CD4-positive, alpha-beta memory T cell (primary cell): ENCODE results near the gene DIAPH1. TPM values are rescaled to one million over a fixed set of nuclear protein-coding genes. Genes with fewer than 3 reads are reported as not detected.

Experiments
- CTCF ChIA-PET: fragments of 350-600 bp; sonication (Branson Sonifier 250); formaldehyde crosslinking; loops from one replicate; lab custom pipeline; 2021; ENCODE audit warnings: inconsistent platforms; ENCODE audit not compliant: partially characterized antibody; lab: Charles Lee
- POLR2A ChIA-PET: fragments of 350-600 bp; sonication (Branson Sonifier 250); formaldehyde crosslinking; loops from one replicate; lab custom pipeline; 2021; ENCODE audit not compliant: partially characterized antibody; lab: Charles Lee
- DNase-seq, 5 donors: peaks; one replicate each; pipeline versions ENCODE4 v3.0.0 to v3.0.0-alpha.2; 2020 to 2022; ENCODE audit warnings: mixed read lengths in 1 of 5
- H3K27ac ChIP-seq: one replicate; pipeline ENCODE4 v1.7.0; 2013; ENCODE audit warnings: low read depth, low read length
- H3K27me3 ChIP-seq: 2 replicates; pipeline ENCODE4 v1.7.0; 2013; ENCODE audit warnings: mild to moderate bottlenecking, low read length, moderate library complexity; ENCODE audit not compliant: insufficient read depth
- H3K36me3 ChIP-seq: 2 replicates; pipeline ENCODE4 v1.7.0; 2013; ENCODE audit warnings: mild to moderate bottlenecking, low read length, moderate library complexity; ENCODE audit not compliant: insufficient read depth
- H3K4me1 ChIP-seq: 2 replicates; pipeline ENCODE4 v1.7.0; 2013; ENCODE audit warnings: mild to moderate bottlenecking, low read length, moderate library complexity; ENCODE audit not compliant: insufficient read depth
- H3K4me3 ChIP-seq, 2 donors: one replicate each; pipeline ENCODE4 v1.7.0; 2013; ENCODE audit warnings: low read length in 2 of 2, mild to moderate bottlenecking in 1 of 2
- H3K9me3 ChIP-seq, 2 donors: one replicate each; pipeline ENCODE4 v1.7.0; 2013; ENCODE audit warnings: low read length in 2 of 2, control low read depth in 1 of 2; ENCODE audit not compliant: control insufficient read depth in 1 of 2
- H3K27ac Mint-ChIP-seq, 7 donors: one replicate each; pipeline ENCODE4 v1.8.0; 2020 to 2021; ENCODE audit warnings: mixed read lengths in 7 of 7, mild to moderate bottlenecking in 6 of 7, inconsistent platforms in 3 of 7, moderate library complexity in 3 of 7
- H3K27me3 Mint-ChIP-seq, 2 donors: one replicate each; pipeline ENCODE4 v1.8.0; 2020 to 2021; ENCODE audit warnings: mixed read lengths in 2 of 2
- H3K36me3 Mint-ChIP-seq, 2 donors: one replicate each; pipeline ENCODE4 v1.8.0; 2020 to 2021; ENCODE audit warnings: mixed read lengths in 2 of 2, inconsistent platforms in 1 of 2, mild to moderate bottlenecking in 1 of 2
- H3K4me1 Mint-ChIP-seq, 4 donors: one replicate each; pipeline ENCODE4 v1.8.0; 2020 to 2021; ENCODE audit warnings: mixed read lengths in 4 of 4, mild to moderate bottlenecking in 1 of 4
- H3K4me3 Mint-ChIP-seq, 8 donors: one replicate each; pipeline ENCODE4 v1.8.0; 2020 to 2021; ENCODE audit warnings: mixed read lengths in 8 of 8, mild to moderate bottlenecking in 7 of 8, moderate library complexity in 6 of 8, inconsistent platforms in 3 of 8
- H3K9me3 Mint-ChIP-seq, 8 donors: one replicate each; pipeline ENCODE4 v1.8.0; 2020 to 2021; ENCODE audit warnings: mixed read lengths in 8 of 8, mild to moderate bottlenecking in 5 of 8, inconsistent platforms in 3 of 8, moderate library complexity in 1 of 8
- intact Hi-C: fragments of 100-400 bp; cut with micrococcal nuclease; formaldehyde crosslinking; loops from one replicate; pipeline ENCODE4 v1.15.1; 2023
- polyA plus RNA-seq, 2 donors: library from polyadenylated mRNA; unstranded; fragments of 300-500 nt; fragmentation: Illumina TruSeq; gene quantifications; one replicate each; pipeline ENCODE4 v1.2.3, GENCODE V29; 2021
- total RNA-seq, 2 experiments: library from RNA; stranded (reverse); gene quantifications; one replicate each; pipeline ENCODE4 v1.2.3, GENCODE V29; 2021

Gene DIAPH1
- total and polyA plus RNA-seq, 4 experiments from 2014 or later, result 81.5 to 211 (median 178) TPM

- intact Hi-C loops, result no loop called here
- peak overlapping the region in 1 of 7 donors; percentile 60 for H3K27ac Mint-ChIP-seq
- peaks cover 70% of the 10 kb centered on the region for H3K36me3 ChIP-seq
Measured at GRCh38 chr5:141586246-141586645, 32.6 kb downstream of the DIAPH1 start.

GRCh38 chr5:141585594-141585993 is 33.2 kb downstream of the DIAPH1 start:
- no peaks in the 10 kb centered on the region for H3K9me3 Mint-ChIP-seq
- ChIA-PET CTCF (interaction anchor here (1.0 to 2.8 kb wide), 4 partner anchors 19 to 384 kb away, joined by 3 to 17 read pairs (median 6); partner anchors contain the start of genes DIAPH1 and RNF14), POLR2A (interaction anchor here (1.2 to 1.3 kb wide), 2 partner anchors 34 to 50 kb away, joined by 3 to 4 read pairs; no protein-coding TSS in a partner anchor)
- no peak overlapping the region for H3K4me3 ChIP-seq
- no peak overlapping the region for H3K27ac Mint-ChIP-seq
- peaks cover 76% of the 10 kb centered on the region for H3K36me3 ChIP-seq
- H3K27me3 Mint-ChIP-seq, result no peaks in the 10 kb centered on the region
- no peak for DNase-seq
- no peaks in the 10 kb centered on the region for H3K27me3 ChIP-seq
- H3K4me1 Mint-ChIP-seq, result peaks cover 25 to 47% (median 31%) of the 10 kb centered on the region in 4 donors
- intact Hi-C loops, result no loop called here
- H3K27ac ChIP-seq, result no peak overlapping the region
- no peak overlapping the region for H3K4me3 Mint-ChIP-seq
- peaks cover 15% of the 10 kb centered on the region for H3K4me1 ChIP-seq
- peaks cover 47 to 71% of the 10 kb centered on the region in 2 donors for H3K36me3 Mint-ChIP-seq
- no peaks in the 10 kb centered on the region for H3K9me3 ChIP-seq

More at GRCh38 chr5:141586246-141586645, 32.6 kb downstream of the DIAPH1 start:
- Histone ChIP-seq H3K27ac (no peak overlapping the region), H3K9me3 (no peaks in the 10 kb centered on the region), H3K27me3 (no peaks in the 10 kb centered on the region), H3K4me1 (peaks cover 21% of the 10 kb centered on the region), H3K4me3 (no peak overlapping the region)
- ChIA-PET POLR2A (no interaction called here), CTCF (interaction anchor here (2.2 to 2.8 kb wide), 2 partner anchors 19 to 33 kb away, joined by 10 to 17 read pairs; partner anchors contain the start of gene DIAPH1)
- DNase-seq, result no peak
- H3K36me3 Mint-ChIP-seq, result peaks cover 42 to 70% of the 10 kb centered on the region in 2 donors
- peaks cover 31 to 53% (median 38%) of the 10 kb centered on the region in 4 donors for H3K4me1 Mint-ChIP-seq
- no peak overlapping the region for H3K4me3 Mint-ChIP-seq
- H3K27me3 Mint-ChIP-seq, result no peaks in the 10 kb centered on the region
- H3K9me3 Mint-ChIP-seq, result no peaks in the 10 kb centered on the region

DNA sequence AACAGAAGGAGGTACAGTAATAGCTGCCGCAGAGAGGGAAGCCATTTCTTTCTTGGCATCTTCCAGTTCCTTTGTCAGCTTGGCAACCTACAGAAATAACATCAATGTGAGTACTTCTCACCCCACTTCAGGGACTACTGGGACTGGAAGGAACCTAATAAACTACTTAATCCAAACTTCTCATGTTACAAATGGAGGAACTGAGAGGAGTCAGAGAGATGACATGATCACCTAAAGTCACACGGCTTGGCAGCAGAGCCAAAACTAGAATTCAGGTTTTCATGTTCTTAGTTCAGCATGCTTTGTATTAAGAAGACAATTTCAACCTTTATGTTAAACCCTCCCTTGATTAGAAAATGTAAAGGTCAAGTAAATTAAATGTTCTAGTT is 44.7 kb downstream of the DIAPH1 start:
- POLR2A ChIA-PET, result no interaction called here
- Histone ChIP-seq H3K4me1 (no peaks in the 10 kb centered on the region), H3K36me3 (peaks cover 81% of the 10 kb centered on the region), H3K27me3 (no peaks in the 10 kb centered on the region), H3K4me3 (no peak overlapping the region), H3K27ac (no peak overlapping the region), H3K9me3 (no peaks in the 10 kb centered on the region)
- intact Hi-C loops, result no loop called here
- CTCF ChIA-PET, result interaction anchor here (1.4 kb wide), 1 partner anchor 10 kb away, joined by 4 read pairs; no protein-coding TSS in a partner anchor
- DNase-seq, result no peak
- Mint-ChIP-seq H3K9me3 (no peaks in the 10 kb centered on the region), H3K27me3 (no peaks in the 10 kb centered on the region), H3K4me3 (no peak overlapping the region), H3K36me3 (peaks cover 69 to 86% of the 10 kb centered on the region in 2 donors), H3K4me1 (peaks cover 0 to 4% (median under 1%) of the 10 kb centered on the region in 4 donors), H3K27ac (peak overlapping the region in 2 of 7 donors; percentile 4 to 12)

GRCh38 chr5:141573489-141574121 is 45.2 kb downstream of the DIAPH1 start:
- Mint-ChIP-seq H3K4me3 (no peak overlapping the region), H3K9me3 (no peaks in the 10 kb centered on the region), H3K4me1 (peaks cover 0 to 4% (median under 1%) of the 10 kb centered on the region in 4 donors), H3K27me3 (no peaks in the 10 kb centered on the region), H3K27ac (no peak overlapping the region), H3K36me3 (peaks cover 65 to 85% of the 10 kb centered on the region in 2 donors)
- Histone ChIP-seq H3K4me3 (no peak overlapping the region), H3K4me1 (no peaks in the 10 kb centered on the region), H3K36me3 (peaks cover 80% of the 10 kb centered on the region), H3K27me3 (no peaks in the 10 kb centered on the region), H3K9me3 (no peaks in the 10 kb centered on the region), H3K27ac (no peak overlapping the region)
- CTCF ChIA-PET, result interaction anchor here (1.4 kb wide), 1 partner anchor 9 kb away, joined by 4 read pairs; no protein-coding TSS in a partner anchor
- POLR2A ChIA-PET, result no interaction called here
- intact Hi-C loops, result no loop called here
- DNase-seq, result no peak

GRCh38 chr5:141570655-141571054 is 48.1 kb downstream of the DIAPH1 start:
- peaks cover 47 to 82% of the 10 kb centered on the region in 2 donors for H3K36me3 Mint-ChIP-seq
- no peaks in the 10 kb centered on the region for H3K9me3 Mint-ChIP-seq
- ChIA-PET CTCF (interaction anchor here (1.5 kb wide), 1 partner anchor 46 kb away, joined by 3 read pairs; no protein-coding TSS in a partner anchor), POLR2A (no interaction called here)
- no peak for DNase-seq
- peaks cover 74% of the 10 kb centered on the region for H3K36me3 ChIP-seq
- H3K27ac ChIP-seq, result no peak overlapping the region
- no peaks in the 10 kb centered on the region for H3K27me3 ChIP-seq
- peaks cover 6 to 13% (median 10%) of the 10 kb centered on the region in 4 donors for H3K4me1 Mint-ChIP-seq
- H3K4me3 ChIP-seq, result no peak overlapping the region
- no peak overlapping the region for H3K4me3 Mint-ChIP-seq
- H3K9me3 ChIP-seq, result no peaks in the 10 kb centered on the region
- no peaks in the 10 kb centered on the region for H3K27me3 Mint-ChIP-seq
- H3K27ac Mint-ChIP-seq, result peak overlapping the region in 5 of 7 donors; percentile 0 to 82 (median 26)
- intact Hi-C loops, result no loop called here
- no peaks in the 10 kb centered on the region for H3K4me1 ChIP-seq

GRCh38 chr5:141567513-141568117 is 51.2 kb downstream of the DIAPH1 start:
- Mint-ChIP-seq H3K4me3 (no peak overlapping the region), H3K4me1 (peaks cover 18 to 37% (median 23%) of the 10 kb centered on the region in 4 donors), H3K9me3 (no peaks in the 10 kb centered on the region), H3K27ac (peak overlapping the region; percentile 31 to 77 (median 67)), H3K27me3 (no peaks in the 10 kb centered on the region), H3K36me3 (peaks cover 51 to 87% of the 10 kb centered on the region in 2 donors)
- H3K36me3 ChIP-seq, result peaks cover 76% of the 10 kb centered on the region
- intact Hi-C loops, result no loop called here
- H3K4me1 ChIP-seq, result peaks cover 15% of the 10 kb centered on the region
- DNase-seq, result peak in 4 of 5 donors; percentile 16 to 28 (median 26)
- ChIA-PET POLR2A (interaction anchor here (0.5 to 1.4 kb wide), 3 partner anchors 49 to 69 kb away, joined by 3 to 6 read pairs (median 3); partner anchors contain the start of genes DIAPH1, HDAC3 and RELL2), CTCF (interaction anchor here (0.7 to 4.1 kb wide), 36 partner anchors 10 to 247 kb away, joined by 3 to 46 read pairs (median 5); partner anchors contain the start of genes DIAPH1, HDAC3, PCDHGA1 and PCDHGA3)
- H3K27me3 ChIP-seq, result no peaks in the 10 kb centered on the region
- no peak overlapping the region for H3K4me3 ChIP-seq
- H3K27ac ChIP-seq, result no peak overlapping the region
- no peaks in the 10 kb centered on the region for H3K9me3 ChIP-seq
